Fibroblast of upper back skin (primary cell): ENCODE measurements around the gene PHC2.

Experiments
- DNase-seq: peaks from one replicate; pipeline ENCODE4 v3.0.0-alpha.2; 2013

The PHC2 gene

GRCh38 chr1:33454646-33455282, 23.9 kb upstream of the PHC2 start:
- DNase-seq, result no peak

GRCh38 chr1:33446590-33446989, 15.7 kb upstream of the PHC2 start:
- DNase-seq, result no peak

GRCh38 chr1:33445108-33445507, 14.2 kb upstream of the PHC2 start:
- DNase-seq, result no peak

GRCh38 chr1:33443705-33444180, 12.8 kb upstream of the PHC2 start:
- DNase-seq, result no peak

- DNase-seq, result peak; percentile 74
Measured at GRCh38 chr1:33443080-33443704, 12.3 kb upstream of the PHC2 start.

- peak; percentile 43 for DNase-seq
Measured at GRCh38 chr1:33442141-33442540, 11.2 kb upstream of the PHC2 start.

- no peak for DNase-seq
Measured at GRCh38 chr1:33441088-33441745, 10.3 kb upstream of the PHC2 start.

- no peak for DNase-seq
Measured at GRCh38 chr1:33439662-33440061, 8.8 kb upstream of the PHC2 start.

GRCh38 chr1:33438364-33439160, 7.7 kb upstream of the PHC2 start:
- DNase-seq, result no peak

GRCh38 chr1:33436557-33437285, 5.8 kb upstream of the PHC2 start:
- no peak for DNase-seq

- DNase-seq, result peak; percentile 82
Measured at GRCh38 chr1:33435096-33435820, 4.4 kb upstream of the PHC2 start.

GRCh38 chr1:33434363-33434750, 3.5 kb upstream of the PHC2 start:
- no peak for DNase-seq

GRCh38 chr1:33433509-33434362, 2.8 kb upstream of the PHC2 start:
- DNase-seq, result peak; percentile 99

- no peak for DNase-seq
Measured at GRCh38 chr1:33429856-33430691, 821 bp downstream of the PHC2 start.

- no peak for DNase-seq
Measured at GRCh38 chr1:33429332-33429731, 1.6 kb downstream of the PHC2 start.

- DNase-seq, result no peak
Measured at GRCh38 chr1:33428661-33429060, 2.2 kb downstream of the PHC2 start.

- DNase-seq, result no peak
Measured at GRCh38 chr1:33426916-33427315, 4.0 kb downstream of the PHC2 start.

GRCh38 chr1:33425900-33426299, 5.0 kb downstream of the PHC2 start:
- DNase-seq, result no peak

- DNase-seq, result peak; percentile 37
Measured at GRCh38 chr1:33424610-33425009, 6.3 kb downstream of the PHC2 start.

- peak; percentile 48 for DNase-seq
Measured at GRCh38 chr1:33424205-33424604, 6.7 kb downstream of the PHC2 start.
